Caki2 (cell line): ENCODE measurements around the gene FAHD1. TPM values are rescaled to one million over a fixed set of nuclear protein-coding genes. Genes with fewer than 3 reads are reported as not detected.
A peak's percentile ranks its signal among the peaks of the same experiment; 100 is the strongest.

ENCODE experiments used
- DNase-seq: peaks from one replicate; pipeline ENCODE4 v3.0.0-alpha.2; 2015; ENCODE audit warnings: low read depth
- in situ Hi-C: cut with HindIII; loops from 2 replicates; pipeline ENCODE4 v1.10.0; 2016; ENCODE audit warnings: low sequenced_read_pairs, low pct_unique_long_range_greater_than_20kb, mixed read lengths
- total RNA-seq: library from RNA; depleted of rRNA; stranded (reverse); fragments of >200 nt; shearing (Covaris generic); gene quantifications from 2 replicates; pipeline ENCODE4 v1.2.3, GENCODE V29; 2014; ENCODE audit warnings: low replicate concordance

The FAHD1 gene
- total RNA-seq, 1 experiment from 2014 or later: 120 TPM

GRCh38 chr16:1825864-1826690, 929 bp upstream of the FAHD1 start:
- in situ Hi-C loops: no loop called here
- peak; percentile 57 for DNase-seq

DNA sequence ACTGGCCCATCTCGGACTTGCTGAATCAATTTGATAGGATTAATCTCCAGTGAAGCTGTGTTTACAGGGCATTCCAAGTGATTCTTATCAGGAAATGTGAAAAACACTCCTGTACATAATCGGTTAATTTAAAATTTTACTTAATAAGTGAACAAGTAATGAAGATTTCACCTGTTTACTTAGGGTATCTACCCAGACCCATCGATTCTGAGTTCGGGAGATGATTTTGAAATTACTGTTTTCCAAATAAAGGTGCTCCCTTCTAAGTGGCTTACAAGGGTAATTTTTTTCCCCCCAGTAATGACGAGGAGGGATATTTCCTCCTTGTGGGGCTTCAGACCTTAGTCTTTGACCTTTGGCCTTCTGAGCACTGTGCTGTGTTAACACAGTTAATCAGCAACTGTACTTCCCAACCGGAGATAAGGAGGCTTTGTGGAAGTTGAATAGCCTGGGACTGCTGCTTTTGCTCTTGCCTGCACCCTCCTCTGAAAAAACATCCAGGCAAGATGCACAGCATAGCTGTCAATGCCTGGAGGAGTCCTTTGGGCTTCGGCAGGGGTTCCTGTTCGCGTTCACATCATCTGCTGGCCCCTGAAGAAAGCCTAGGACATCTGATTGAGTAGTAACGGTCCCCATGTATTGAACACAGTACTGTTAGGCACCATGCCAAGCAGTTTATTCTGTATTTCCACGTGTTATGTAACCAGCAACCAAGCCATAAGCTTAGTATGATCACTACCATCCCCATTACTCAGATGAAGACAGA, 1.8 kb downstream of the FAHD1 start:
- in situ Hi-C loops: no loop called here
- DNase-seq: peak; percentile 62

DNA sequence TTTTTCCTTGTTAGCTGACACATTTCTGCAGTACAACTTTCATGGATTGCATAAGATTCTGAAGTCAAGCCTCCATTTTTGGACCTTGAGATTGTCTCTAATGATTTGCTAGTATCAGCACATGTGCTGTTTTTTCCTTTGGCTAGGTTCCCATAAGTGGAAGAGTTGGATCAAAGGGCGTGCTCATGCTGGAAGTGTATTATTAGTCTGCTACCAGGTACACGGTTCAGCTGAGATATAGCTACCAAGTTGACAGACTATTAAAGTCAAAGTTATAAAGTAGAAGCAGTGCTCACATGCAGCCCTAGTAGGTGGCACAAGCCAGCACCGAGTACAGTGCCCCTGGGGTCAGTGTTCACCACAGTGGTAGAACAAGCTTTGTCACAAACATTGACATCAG, 3.2 kb downstream of the FAHD1 start:
- DNase-seq: no peak
- in situ Hi-C loops: no loop called here

DNA sequence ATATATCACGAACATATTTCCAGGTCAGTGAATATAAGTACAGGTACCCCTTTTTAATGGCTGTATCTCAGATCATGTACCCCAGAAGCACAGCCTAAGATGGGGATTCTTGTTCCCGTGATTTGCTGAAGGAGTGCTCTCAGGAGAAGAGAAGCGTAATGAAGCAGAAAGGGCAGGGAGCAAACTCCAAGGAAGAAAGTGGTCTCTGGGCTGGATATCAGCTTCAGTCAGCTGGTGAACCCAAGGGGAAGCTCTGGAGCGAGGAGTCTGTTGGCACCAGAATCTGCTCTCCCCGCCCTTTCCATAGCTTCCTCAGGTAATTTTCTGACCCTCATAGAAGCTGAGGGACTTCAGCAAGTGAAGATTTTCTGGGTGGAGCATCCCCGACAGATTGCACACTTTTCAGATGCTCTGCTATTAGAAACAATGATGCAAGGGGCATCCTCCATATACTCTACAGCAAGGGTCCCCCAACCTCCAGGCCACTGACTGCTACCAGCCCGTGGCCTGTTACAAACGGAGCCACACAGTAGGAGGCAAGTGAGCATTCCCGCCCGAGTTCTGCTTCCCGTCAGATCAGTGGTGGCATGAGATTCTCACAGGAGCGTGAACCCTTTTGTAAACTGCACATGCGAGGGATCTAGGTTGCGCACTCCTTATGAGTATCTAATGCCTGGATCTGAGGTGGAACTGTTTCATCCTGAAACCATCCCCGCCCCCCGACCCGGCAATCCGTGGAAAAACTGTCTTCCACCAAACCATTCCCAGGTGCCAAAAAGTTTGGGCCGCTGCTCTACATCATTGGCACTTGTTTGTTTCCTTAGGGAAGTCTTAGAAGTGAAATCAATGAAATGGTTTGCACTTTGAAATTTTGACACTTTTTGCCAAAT, 4.4 kb downstream of the FAHD1 start:
- in situ Hi-C loops: no loop called here
- DNase-seq: no peak

DNA sequence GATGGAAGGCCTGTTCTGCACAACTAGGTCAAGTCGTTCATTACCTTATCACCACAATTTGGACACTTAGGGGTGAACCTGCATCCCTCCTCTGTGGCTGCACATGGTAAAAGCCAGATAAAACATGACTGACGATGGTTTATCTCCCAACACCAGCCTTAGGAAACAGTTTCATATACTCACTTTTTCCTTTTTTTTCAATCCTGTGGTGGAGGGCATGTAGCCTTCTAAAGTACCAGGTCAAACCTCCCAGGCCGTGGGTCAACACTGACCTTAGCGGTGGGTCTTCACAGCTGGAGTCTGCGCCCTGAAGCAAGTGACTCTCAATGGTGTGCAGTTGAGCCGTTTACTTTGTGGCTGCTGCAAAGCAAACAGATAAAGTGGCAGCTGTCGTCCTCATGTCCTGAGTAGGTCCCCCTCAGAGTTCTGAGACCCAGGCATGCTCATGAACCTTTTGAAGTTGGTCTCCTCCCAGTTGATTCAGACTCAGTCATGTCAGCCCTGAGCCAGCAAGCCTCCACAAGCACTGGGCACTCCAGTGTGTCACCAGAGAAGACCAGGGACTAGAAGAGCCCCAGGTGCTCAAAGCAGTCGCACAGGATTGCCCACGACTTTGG, 5.9 kb downstream of the FAHD1 start:
- in situ Hi-C loops: no loop called here
- DNase-seq: peak; percentile 10

DNA sequence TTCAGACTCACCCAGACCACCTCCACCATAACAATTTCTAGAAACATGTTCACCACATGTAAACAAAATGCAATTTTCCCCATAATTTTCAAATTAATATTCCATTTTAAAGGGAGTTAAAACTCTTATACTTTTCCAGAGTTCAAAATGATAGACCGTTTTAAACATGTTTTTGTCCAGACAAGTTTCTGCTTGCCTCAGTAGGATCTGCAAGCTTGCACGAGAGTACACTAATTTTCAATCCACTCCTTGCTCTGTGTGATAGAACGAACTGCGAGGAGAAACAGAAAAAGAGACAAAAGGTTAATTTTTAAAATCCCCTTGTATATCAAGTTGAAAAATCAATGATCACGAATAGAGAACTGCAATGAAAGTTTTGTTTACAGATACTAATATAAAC, 7.1 kb downstream of the FAHD1 start:
- in situ Hi-C loops: no loop called here
- DNase-seq: no peak

- in situ Hi-C loops: no loop called here
Observed at GRCh38 chr16:1839554-1839953, 12.5 kb downstream of the FAHD1 start.

DNA sequence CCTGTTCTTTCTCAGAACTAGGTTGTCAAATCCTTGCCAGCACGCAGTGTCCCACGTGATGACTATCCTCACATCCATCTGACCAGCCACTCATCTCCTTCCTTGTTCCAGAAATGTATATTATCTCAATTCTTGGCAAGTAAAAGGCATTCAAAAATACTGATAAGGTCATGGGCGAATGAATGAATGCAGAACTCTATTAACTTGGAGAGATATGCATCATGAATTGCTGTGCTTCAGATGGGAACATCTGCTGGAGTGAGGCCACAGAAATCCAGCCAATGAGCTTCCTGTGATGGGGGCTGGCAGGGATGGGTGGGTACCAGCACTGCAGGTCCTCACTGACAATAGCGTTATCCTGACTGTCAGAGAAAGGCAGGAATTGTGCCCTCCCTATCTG, 19.0 kb downstream of the FAHD1 start:
- no peak for DNase-seq
- in situ Hi-C loops: no loop called here

More at GRCh38 chr16:1839554-1839953, 12.5 kb downstream of the FAHD1 start:
- DNase-seq: no peak

GRCh38 chr16:1846416-1846815, 19.4 kb downstream of the FAHD1 start:
- DNase-seq: no peak
- in situ Hi-C loops: no loop called here

DNA sequence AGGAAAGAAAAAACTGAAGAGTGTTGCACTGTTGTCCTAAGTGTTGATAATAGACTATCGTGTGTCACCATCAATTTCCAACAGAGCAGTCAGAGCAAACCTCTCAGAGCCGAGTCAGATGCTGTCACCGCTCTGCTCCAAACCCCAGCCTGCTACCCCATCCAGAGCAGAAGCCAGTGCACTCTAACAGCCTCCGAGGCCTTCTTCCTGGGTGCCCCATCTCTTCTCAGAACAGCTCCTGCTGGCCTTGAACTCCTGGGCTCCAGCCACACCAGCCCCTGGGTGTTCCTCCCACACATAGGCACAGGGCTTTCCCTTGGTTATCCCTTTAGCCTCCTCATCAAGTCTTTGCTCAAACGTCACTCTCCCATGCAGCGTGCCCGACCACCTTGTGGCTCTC, 24.0 kb downstream of the FAHD1 start:
- no peak for DNase-seq
- in situ Hi-C loops: no loop called here

- in situ Hi-C loops: no loop called here
- no peak for DNase-seq
Observed at GRCh38 chr16:1851793-1852192, 24.8 kb downstream of the FAHD1 start.

GRCh38 chr16:1857433-1858097, 30.6 kb downstream of the FAHD1 start:
- in situ Hi-C loops: no loop called here
- DNase-seq: no peak

GRCh38 chr16:1858189-1858865, 31.3 kb downstream of the FAHD1 start:
- DNase-seq: no peak
- in situ Hi-C loops: no loop called here

GRCh38 chr16:1859650-1860049, 32.6 kb downstream of the FAHD1 start:
- DNase-seq: no peak
- in situ Hi-C loops: loop anchor here (10.0 kb wide), 1 partner anchor 105 kb away; the partner anchor contains the start of genes RNF151 and RPS2

GRCh38 chr16:1861730-1862129, 34.7 kb downstream of the FAHD1 start:
- in situ Hi-C loops: loop anchor here (10.0 kb wide), 1 partner anchor 103 kb away; the partner anchor contains the start of genes RNF151 and RPS2
- no peak for DNase-seq

- in situ Hi-C loops: loop anchor here (10.0 kb wide), 1 partner anchor 102 kb away; the partner anchor contains the start of genes RNF151 and RPS2
Observed at GRCh38 chr16:1862394-1862793, 35.4 kb downstream of the FAHD1 start.

More at GRCh38 chr16:1862394-1862793, 35.4 kb downstream of the FAHD1 start:
- DNase-seq: no peak
